Germinal center (tissue), 1 donor: ENCODE results near the gene ZNF653.

Experiments
- DNase-seq: peaks from one replicate; pipeline ENCODE4 v3.0.0; 2012; ENCODE audit warnings: mixed read lengths, low spot score

Gene ZNF653

DNA sequence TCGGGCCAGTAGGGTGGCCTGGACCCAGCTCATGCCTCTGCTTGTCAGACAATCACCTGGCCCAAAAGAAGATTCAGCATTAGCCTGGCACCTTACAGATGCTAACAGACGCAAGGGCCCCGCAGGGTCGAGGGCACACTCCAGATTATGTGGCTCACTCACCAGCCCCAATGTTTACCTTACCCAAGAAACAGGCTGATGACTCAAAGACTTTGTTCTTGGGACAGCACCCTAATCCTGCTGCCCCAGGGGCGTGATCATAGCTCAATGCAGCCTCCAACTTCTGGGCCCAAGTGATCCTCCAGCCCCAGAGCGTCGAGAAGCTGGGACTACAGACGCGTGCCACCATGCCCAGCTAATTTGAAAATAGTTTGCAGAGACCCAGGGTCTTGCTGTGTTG lies 13.5 kb upstream of the ZNF653 start:
- no peak for DNase-seq

DNA sequence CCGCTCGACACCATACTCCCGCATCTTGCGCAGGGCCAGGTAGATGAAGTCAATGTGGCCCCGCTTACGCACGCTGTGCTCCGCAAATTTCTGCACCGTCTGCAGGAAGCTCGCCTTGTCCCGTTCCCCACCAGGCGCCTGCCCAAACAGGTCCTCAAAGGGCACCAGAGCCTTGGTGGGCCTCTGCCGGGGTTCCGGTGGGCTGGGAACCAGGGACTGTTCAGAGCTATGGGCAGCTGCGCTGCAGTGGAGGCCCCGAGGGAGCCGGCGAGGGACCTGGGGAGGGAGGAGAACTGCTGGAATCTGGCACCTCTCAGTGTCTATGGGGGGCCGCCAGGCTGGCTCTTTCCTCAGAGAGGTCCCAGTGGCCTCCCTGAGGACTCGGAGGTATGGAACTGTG lies 8.3 kb upstream of the ZNF653 start:
- DNase-seq, result no peak

DNA sequence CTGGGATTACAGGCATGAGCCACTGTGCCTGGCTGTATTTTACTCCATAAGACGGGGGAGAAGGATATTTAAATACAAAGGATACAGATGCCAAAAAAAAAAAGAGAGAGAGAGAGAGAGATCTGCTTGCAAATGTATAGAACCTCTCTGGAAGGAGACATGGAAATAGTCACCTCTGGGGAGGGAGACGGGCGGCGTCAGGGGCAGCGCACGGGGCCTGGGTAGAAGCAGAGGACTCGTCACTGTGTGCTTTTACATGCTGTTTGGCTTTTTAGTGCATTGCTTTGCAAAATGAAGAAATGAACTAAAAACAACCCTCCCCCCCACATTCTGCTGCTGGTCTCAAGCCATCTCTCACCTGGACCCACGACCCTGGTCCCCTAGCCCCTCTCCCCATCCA lies 4.8 kb upstream of the ZNF653 start:
- DNase-seq, result no peak

DNA sequence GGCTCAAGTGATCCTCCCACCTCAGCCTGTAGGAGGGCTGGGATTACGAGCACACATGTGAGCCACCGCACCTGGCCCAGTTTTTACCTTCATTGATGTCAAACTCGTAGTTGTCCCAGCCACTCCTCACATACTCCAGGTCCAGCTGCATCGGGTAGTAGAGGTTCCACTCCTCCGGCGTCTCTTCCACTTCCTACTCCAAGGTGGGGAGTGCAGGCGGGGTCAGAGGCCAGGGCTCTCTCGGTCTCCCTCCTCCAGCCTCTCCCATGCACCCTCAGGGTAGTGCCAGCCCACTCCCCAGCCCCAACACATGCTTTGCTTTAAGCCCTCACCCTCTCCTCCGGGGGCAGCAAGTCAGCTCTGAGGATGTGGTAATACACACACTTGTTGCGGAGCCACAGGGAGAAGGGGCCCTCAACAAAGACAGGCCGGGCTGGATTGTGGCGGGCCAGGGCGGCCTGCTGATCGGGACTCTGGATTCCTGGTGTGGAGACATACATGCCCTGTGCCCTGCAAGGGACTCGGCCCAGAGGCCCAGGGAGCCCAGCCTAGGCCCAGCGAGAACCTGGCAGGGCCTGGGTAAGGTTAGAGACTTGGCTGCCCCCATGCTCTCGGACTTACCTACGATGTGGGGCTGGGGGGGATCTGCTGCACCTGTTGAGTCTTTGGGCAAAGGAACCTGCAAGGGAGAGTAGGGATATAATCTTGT lies 1.9 kb upstream of the ZNF653 start:
- DNase-seq, result no peak

DNA sequence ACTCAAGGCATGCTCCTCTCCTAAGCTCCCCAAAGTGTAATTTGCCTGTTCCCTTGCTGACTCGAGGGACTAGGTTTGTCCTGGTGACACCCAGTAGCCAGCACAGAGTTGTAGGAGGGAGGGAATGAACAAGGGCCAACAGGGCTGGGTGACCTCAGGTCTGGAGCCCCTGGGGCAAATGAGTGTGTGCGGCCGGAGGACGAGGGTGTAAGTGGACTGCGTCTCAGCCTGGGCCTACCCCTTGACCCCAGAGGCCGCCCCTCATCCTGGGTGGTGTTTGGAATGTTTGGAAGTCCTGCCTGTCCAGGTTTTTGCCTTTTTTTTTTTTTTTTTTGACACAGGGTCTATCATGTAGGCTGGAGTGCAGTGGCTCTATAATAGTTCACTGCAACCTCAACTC lies 1.3 kb upstream of the ZNF653 start:
- DNase-seq, result no peak

DNA sequence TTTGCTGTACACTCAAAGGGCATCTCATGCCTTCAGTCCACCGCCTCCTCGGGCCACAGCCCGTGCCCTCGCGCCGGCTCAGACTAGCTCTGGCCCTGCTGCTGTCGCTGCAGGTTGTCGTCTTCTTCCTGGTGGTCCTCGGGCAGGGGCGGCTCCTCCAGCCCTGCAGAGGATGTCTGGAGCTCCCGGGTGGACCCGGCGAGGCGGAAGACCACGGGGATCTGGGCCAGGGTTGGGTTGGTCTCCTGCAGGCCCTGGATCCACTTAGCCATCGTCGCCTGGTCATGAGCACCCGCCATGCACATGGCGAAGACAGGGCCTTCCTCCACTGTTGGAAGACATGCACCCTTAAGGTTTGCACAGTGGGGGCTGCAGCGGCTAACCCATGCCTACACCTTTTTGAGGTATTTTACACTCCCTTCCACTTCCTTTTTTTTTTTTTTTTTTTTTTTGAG lies 489 bp upstream of the ZNF653 start:
- peak; percentile 46 for DNase-seq

DNA sequence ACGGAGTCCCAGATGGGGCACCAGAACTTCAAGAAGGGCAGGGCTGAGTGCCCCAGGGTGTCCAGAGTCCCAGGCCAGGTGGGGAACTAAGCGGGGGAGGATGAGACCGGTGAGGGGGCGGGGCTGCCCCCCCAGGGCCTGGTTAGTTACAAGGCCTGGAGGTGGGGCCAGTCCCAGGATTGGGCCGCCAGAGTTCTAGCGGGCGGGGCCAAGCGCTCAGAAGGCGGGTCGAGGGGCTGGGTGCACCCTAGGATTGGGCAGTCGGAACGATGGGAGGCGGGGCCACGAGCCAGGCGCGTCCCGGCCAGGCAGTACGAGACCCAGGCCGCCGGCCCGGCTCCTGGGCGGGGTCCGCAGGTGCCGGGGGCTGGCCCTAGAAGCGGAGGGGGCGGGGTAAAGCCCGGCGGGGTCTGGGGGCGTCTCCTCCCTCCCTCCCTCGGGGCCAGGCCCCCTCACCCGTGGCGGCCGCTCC lies 571 bp downstream of the ZNF653 start:
- peak; percentile 98 for DNase-seq

DNA sequence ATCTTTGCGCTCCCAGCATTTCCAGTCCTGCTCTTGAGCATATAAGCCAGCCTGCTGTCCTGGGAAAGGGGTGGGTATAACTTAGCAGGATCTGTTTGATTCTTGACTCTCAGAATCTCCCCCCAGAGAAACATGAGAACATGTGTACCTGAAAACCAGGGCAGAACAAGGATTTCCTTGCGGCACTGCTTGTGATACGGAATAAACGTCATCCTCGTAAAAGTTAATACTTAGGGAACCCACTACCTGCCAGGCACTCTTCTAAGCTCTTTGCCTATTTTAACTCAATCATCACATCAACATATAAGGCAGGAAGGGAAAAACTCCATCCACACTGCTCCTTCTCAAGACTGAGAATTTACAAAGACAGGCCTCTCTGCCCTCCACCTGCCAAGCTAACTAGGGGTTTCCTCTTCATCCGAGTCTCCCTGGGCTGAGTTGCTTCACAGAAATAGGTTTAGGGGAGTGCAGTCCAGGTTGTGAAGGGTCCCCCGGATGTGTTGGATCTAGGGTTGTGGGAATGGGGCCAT lies 1.1 kb downstream of the ZNF653 start:
- DNase-seq, result no peak

DNA sequence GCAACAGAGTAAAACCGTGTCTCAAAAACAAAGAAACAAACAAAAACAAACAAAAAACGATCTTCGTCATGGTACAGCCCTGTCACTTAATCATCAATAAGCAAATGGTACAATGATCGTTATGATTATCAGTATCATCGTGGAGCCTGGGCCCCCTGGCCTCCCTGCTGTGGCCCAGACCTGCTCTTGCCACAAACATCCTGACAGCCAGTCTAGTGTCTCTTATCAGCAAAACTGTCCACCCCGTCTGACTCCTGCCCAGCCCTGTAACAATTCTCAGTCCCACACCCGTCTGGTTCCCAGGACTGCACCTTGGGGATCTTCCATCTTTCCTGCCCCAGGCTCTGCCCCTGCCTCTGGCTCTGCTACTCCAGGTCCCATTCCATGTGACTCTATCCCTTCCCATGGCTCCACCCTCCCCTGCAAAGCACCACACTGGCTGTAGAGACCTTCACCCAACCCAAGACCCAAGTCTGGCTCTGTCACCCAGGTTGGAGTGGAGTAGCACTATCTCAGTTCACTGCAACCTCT lies 5.7 kb downstream of the ZNF653 start:
- no peak for DNase-seq

DNA sequence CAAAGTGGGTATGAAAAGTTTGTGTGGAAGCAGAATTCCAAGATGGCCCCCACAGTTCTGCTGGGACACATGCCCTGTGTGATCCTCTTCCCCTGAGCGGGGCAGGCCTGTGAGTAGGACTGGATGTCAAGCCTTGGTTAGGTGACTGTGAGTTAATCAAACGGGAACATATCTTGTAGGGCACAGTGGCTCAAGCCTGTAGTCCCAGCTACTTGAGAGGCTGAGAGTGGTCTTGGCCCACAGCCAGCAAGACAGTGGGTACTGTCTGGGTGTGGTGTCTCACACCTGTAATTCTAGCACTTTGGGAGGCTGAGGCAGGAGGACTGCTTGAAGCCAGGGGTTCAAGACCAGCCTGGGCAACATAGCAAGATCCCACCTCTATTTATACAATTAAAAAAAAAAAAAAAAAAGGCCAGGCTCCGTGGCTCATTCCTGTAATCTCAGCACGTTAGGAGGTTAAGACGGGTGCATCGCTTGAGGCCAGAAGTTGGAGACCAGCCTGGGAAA lies 6.4 kb downstream of the ZNF653 start:
- no peak for DNase-seq

DNA sequence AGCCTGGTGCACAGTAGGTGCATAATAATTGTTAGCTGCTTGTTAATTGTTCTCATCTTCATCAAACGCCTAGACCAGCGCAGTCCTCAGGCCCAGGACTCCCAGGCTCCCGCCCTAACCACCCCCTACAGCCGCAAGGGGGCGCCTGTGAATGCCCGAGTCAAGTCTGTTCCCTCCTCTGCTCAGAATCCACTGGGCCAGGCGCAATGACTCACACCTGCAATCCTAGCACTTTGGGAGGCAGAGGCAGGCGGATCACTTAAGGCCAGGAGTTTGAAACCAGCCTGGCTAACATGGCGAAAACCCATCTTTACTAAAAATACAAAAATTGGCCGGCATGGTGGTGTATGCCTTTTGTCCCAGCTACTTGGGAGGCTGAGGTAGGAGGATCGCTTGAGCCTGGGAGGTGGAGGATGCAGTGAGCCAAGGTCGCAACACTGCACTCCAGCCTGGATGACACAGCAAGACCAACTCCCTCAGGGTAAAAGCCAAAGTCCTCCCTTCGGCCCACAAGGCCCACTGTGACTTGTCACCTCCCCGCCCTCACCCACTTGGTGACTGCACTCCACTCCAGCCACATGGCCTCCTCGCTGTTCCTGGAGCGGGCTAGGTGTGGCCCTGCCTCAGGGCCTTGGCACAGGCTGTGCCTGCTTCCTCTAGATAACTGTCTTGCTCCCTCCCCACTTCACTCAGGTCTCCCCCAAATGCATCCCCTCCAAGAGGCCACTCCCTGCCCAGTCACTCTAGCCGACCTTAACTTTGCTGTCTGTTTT lies 9.1 kb downstream of the ZNF653 start:
- DNase-seq, result peak; percentile 69

DNA sequence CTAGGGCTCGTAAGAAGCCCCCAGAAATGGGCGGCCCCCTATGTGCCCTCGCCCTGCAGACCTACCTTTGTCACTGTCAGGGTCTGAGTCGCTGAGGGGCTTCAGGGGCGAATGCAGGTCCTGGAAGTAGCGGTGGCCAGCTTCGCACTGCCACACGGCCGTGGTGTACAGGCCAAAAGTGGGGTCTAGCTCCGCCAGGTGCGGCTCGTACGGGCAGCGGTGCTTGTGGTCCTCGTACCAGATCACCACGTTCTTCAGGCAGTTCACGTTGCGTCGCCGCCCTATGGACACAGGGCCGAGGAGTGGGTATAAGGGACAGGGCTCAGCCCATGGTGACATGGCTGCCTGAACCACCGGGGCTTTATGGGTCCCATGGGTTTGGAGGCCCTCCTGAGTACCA lies 9.8 kb downstream of the ZNF653 start:
- no peak for DNase-seq

DNA sequence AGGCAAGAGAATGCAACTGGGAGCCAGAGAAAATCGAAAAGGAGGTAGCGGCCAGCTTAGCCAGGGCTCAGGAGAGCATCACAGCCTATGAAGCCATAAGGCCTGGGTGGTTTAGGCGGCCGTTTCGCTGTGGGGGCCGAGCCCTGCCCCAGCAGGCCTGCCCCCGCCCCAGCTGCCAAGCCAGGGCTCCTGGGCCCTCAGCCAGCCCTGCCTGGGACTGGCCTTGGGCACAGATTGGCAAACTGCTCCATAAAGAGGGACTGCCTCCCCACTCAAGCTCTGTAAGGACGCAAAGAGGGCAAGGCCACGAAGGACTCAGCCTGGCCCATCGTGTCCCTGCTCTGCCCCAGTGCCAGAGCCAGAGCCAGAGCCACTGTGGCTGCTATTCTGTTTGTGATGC lies 10.2 kb downstream of the ZNF653 start:
- no peak for DNase-seq

DNA sequence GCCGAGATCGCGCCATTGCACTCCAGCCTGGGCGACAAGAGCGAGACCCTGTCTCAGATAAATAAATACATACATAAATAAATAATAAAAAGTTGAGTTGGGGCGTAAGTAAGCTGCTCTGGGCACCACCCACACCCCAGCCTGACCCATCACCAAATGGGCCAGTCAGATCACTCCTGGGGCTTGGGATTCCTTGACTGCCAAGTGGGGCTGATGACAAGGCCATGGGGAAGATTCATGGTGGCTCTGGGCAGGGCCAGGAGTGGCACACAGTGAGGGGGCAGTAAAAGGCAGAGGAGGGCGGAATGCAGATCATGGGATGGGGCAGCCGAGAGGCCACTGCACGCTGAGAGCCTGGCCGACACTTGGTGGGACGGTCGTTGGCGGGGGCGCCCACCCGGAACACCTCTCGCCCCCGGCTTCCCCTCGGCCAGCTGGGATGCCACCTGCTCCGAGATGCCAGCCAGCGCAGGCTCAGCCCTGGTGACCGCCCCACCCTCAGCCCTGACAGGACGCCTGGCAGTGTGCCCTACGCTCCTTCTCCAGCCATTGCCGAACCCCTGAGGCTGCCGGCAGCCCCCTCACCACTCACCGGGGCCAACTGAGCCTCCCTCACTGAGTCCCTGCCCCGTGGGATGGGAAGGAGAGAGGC lies 10.9 kb downstream of the ZNF653 start:
- DNase-seq, result no peak

DNA sequence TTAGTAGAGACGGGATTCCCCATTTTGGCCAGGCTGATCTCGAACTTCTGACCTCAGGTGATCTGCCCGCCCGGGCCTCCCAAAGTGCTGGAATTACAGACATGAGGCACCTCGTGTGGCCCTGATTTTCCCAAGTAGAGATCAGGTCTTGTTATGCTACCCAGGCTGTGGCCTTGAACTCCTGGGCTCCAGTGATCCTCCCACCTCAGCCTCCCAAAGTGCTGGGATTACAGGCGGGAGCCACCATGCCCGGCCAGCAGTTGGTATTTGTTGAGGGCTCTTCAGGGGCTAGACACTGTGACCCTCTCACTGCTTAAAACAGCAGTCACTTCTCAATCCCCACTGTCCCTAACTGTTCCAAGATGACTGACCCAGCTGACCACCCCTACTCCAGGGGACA lies 16.3 kb downstream of the ZNF653 start:
- no peak for DNase-seq

DNA sequence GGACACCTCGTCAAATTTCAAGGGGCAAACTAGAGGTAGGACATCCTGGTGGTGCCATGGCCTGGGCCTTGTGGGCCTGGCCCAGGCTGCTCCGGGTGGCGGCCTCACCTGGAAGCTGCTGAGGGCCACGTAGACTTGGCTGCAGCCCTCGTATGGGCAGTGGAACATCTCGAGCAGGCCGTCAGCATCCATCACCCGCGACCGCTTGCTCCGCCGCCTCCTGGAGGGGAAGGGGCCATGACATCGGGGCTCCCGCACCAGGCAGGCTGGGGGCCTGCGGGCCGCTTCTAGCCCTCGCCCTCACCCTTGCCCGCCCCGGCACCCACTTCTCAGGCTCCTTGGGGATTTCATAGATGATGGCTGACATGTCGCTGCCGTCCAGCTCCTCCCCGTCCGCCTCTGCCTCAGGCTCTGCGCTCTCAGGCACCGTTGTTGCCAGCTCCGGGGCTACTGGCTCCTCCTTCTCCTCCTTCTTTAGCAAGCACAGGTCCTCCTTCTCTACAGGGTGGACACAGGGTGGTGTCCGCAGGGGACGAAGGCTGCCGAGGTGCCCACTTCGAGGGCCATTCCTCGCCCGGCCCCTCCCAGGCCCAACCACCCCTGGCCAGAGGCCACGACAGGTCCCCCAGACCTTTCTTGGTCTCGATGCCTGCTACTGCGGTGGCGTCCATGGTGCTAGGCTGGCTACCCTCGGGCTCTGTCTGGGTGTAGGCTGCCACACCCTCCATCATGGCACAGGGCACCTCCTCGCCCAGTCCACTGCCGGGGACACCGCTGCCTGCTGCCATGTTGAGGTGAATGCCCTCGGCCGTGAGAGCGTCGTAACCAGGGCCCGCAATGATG lies 18.8 kb downstream of the ZNF653 start:
- DNase-seq, result no peak

DNA sequence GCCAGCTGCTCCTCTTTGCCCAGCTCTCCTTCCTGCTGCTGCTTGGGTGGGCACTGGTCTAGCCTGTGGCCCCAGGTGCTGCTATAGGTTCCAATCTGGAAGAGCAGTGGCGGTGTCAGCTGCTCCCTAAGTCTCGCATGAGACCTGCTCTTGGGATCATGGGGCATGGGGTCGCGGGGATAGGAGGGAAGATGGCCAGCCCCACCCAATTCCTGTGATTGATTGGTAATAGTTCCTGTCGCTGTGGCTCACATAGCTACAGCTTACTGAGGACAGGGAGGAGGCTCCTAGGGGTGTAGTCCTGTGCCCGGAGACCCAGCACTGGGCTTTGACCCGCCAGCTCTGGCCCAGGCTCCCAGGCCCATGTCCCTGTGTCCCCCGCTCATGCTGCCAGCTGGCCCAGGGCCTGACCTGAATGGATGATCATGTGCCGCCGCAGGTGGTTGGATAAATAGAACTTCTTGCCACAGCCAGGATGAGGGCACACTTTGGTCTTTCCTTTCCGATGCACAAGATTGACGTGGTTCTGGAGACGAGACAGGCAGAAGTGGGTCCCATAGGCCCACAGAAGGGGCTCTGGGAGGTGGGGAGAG lies 20.3 kb downstream of the ZNF653 start:
- no peak for DNase-seq

DNA sequence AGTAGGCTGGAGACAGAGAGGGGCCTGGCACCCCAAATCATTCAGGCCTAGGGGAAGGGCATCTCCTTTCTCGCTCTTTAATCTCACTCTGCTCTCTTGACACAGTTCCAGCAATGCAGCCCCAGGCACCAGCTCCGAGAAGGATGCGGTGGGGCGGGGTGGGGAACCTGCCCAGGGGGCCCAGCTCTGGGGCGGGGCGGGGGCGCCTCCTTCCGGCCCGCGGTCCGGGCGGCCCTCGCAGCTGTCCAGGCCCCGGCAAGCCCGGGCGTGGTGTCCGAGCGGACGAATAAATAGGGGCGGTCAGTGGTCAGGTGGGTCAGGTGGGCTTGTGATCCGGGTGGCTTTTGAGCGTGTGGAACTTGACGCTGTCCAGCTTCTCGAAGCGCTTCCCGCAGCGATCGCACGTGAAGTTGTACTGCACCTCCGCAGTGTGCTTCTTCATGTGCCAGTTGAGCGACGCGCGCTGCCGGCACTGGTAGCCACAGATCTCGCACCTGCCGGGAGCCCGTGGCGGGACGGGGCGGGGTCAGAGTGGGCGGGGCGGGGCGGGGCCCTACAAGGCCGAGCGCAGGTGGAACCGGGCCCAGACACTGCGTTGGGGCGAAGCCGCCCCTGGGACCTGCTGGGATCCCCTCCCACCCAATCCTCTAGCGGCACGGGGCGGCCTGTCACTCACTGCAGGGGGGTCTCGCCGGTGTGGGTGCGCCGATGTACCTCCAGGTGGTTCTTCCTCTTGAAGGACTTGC lies 22.1 kb downstream of the ZNF653 start:
- DNase-seq, result no peak

DNA sequence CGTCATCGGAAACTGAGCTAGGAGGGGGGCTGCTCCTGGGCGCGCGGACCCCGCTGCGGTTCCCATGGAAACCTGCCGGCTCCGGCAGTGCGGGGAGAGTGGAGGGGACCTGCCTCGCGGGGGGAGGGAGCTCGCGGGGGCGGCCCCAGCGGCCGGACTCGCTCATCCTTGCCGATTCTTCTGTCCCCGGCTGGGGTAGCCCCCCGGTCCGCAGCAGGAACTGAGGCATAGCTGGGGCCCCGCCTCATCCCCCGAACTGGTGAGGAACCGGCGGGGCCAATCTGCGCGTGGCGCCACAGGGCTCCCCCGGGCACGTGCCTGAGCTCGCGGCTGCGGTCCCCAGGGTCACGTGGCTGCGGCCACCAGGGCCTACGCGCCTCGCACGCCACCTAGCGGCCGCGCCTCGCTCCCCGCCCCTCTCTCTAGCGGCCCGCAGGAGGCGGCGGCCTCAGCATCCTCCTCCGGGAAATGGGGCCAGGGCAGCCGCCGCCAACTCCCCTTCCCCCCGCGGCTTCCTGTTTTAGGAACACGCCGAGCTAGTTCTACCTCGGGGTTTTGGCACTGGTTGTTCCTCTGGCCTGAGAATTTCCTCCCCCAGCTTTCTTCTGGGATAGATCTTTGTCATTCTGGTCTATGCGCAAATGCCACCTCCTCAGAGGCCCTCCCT lies 23.1 kb downstream of the ZNF653 start:
- DNase-seq, result peak; percentile 94
